ENCODE data around the gene DYNC1LI2.

The DYNC1LI2 gene

DNA sequence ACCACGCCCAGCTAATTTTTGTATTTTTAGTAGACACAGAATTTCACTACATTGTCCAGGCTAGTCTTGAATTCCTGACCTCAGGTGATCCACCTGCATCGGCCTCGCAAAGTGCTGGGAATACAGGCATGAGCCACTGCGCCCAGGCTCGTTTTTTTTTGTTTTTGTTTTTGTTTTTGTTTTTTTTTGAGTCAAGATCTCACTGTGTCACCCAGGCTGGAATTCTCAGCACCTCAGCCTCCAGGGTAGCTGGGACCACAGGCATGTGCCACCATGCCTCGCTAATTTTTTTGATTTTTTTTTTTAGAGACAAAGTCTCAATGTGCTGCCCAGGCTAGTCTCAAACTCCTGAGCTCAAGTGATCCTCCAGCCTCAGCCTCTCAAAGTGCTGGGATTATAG, 37.3 kb downstream of the DYNC1LI2 start:
- TF ChIP-seq, protein P1, sequence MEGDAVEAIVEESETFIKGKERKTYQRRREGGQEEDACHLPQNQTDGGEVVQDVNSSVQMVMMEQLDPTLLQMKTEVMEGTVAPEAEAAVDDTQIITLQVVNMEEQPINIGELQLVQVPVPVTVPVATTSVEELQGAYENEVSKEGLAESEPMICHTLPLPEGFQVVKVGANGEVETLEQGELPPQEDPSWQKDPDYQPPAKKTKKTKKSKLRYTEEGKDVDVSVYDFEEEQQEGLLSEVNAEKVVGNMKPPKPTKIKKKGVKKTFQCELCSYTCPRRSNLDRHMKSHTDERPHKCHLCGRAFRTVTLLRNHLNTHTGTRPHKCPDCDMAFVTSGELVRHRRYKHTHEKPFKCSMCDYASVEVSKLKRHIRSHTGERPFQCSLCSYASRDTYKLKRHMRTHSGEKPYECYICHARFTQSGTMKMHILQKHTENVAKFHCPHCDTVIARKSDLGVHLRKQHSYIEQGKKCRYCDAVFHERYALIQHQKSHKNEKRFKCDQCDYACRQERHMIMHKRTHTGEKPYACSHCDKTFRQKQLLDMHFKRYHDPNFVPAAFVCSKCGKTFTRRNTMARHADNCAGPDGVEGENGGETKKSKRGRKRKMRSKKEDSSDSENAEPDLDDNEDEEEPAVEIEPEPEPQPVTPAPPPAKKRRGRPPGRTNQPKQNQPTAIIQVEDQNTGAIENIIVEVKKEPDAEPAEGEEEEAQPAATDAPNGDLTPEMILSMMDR (IDR thresholded peaks at IDR 0.05; ENCODE audit: insufficient read depth, low read depth, low read length, missing control alignments), result no peak
- no peak overlapping the region for H3K4me3 ChIP-seq (ENCODE audit: low read depth, low read length)
- no peak for DNase-seq (ENCODE audit: low read depth)

GRCh38 chr16:66713076-66713475, 38.3 kb downstream of the DYNC1LI2 start:
- no peak overlapping the region for H3K4me3 ChIP-seq (ENCODE audit: low read depth, low read length)
- TF ChIP-seq, protein P1 (IDR thresholded peaks at IDR 0.05; ENCODE audit: insufficient read depth, low read depth, low read length, missing control alignments), result no peak
- DNase-seq (ENCODE audit: low read depth), result no peak

GRCh38 chr16:66712512-66712911, 38.9 kb downstream of the DYNC1LI2 start:
- TF ChIP-seq, protein P1 (IDR thresholded peaks at IDR 0.05; ENCODE audit: insufficient read depth, low read depth, low read length, missing control alignments), result no peak
- no peak overlapping the region for H3K4me3 ChIP-seq (ENCODE audit: low read depth, low read length)
- no peak for DNase-seq (ENCODE audit: low read depth)

DNA sequence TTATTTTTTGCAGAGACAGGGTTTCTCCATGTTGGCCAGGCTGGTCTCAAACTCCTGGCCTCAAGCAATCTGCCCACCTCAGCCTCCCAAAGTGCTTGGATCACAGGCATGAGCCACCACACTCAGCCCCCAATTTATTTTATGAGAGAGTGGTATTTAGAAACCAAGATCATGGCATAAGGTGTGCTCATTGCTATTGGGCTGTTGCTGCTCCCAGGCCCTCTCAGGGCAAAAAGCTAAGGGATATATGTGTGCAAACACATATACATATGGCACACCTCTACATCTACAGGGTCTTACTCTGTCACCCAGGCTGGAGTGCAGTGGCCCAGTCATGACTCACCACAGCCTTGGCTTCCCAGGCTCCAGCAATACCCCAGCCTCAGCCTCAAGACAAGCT, 39.8 kb downstream of the DYNC1LI2 start:
- H3K4me3 ChIP-seq (ENCODE audit: low read depth, low read length), result no peak overlapping the region
- no peak for DNase-seq (ENCODE audit: low read depth)
- TF ChIP-seq, protein P1 (IDR thresholded peaks at IDR 0.05; ENCODE audit: insufficient read depth, low read depth, low read length, missing control alignments), result no peak

GRCh38 chr16:66706506-66706880, 44.9 kb downstream of the DYNC1LI2 start:
- H3K4me3 ChIP-seq (ENCODE audit: low read depth, low read length), result no peak overlapping the region
- TF ChIP-seq, protein P1 (IDR thresholded peaks at IDR 0.05; ENCODE audit: insufficient read depth, low read depth, low read length, missing control alignments), result no peak
- no peak for DNase-seq (ENCODE audit: low read depth)

GRCh38 chr16:66705790-66706505, 45.5 kb downstream of the DYNC1LI2 start:
- H3K4me3 ChIP-seq (ENCODE audit: low read depth, low read length), result no peak overlapping the region
- TF ChIP-seq, protein P1 (IDR thresholded peaks at IDR 0.05; ENCODE audit: insufficient read depth, low read depth, low read length, missing control alignments), result no peak
- no peak for DNase-seq (ENCODE audit: low read depth)

Data from GM12865 (cell line).